DOHH2 (cell line): Measurements from ENCODE around the gene TIE1.

Experiments used
- CTCF ChIP-seq: fragments of 200-600 bp; sonication (generic); IDR thresholded peaks from one replicate; pipeline ENCODE4 v1.5.1; 2014; ENCODE audit warnings: antibody characterized with exemption, mild to moderate bottlenecking, low read depth, low read length; ENCODE audit not compliant: poor library complexity, severe bottlenecking
- EZH2phosphoT487 ChIP-seq: fragments of 200-600 bp; sonication (generic); IDR thresholded peaks from 2 replicates; pipeline ENCODE4 v1.6.1; 2017; ENCODE audit warnings: borderline replicate concordance, mild to moderate bottlenecking, antibody characterized with exemption, low read length, moderate library complexity, mixed read lengths

- TF ChIP-seq CTCF (no peak), EZH2phosphoT487 (no peak)
Observed at GRCh38 chr1:43331688-43332087, 30.9 kb downstream of the TIE1 start.
